Stomach (tissue), 4 donors: ENCODE measurements around the gene CDHR3.

Experiments used
- EP300 ChIP-seq: sonication (generic); formaldehyde crosslinking; IDR thresholded peaks from one replicate; pipeline ENCODE4 v1.6.1; 2017; ENCODE audit warnings: antibody characterized with exemption
- POLR2A ChIP-seq, 4 donors: fragments of 450-650 bp; IDR thresholded peaks; one replicate each; pipeline ENCODE4 v1.6.1; 2016; ENCODE audit warnings: antibody characterized with exemption in 4 of 4, control low read depth in 2 of 4, mild to moderate bottlenecking in 1 of 4, moderate library complexity in 1 of 4
- POLR2AphosphoS5 ChIP-seq, 3 donors: sonication (generic); formaldehyde crosslinking; IDR thresholded peaks; one replicate each; pipeline ENCODE4 v1.6.1; 2016; ENCODE audit warnings: antibody characterized with exemption in 3 of 3
- TF ChIP-seq, protein P1 (sequence below), 7 experiments: fragments of 450-650 bp in 4 of 7; fragments of 200-600 bp in 3 of 7; sonication (generic) in 3 of 7; IDR thresholded peaks; one replicate each; pipeline ENCODE4 v1.5.1; 2016 to 2019; ENCODE audit warnings: antibody characterized with exemption in 7 of 7, control low read depth in 2 of 7, mild to moderate bottlenecking in 1 of 7

DNA sequence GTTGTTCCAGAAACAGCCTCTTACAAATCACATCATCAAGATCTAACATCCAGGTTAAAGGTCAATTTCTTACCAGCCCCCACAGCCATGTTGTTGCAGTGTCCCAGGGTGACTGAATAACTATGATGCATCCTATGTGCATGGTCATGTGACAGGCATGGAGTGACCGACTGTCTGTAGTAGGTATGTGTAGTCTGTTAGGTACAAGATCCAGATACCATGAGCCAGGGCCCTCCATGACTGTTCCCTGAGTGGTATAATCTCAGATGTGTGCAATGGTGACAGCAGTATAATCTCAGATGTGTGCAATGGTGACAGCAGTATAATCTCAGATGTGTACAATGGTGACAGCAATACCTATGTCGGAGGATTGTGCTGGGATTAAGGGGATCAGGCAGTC lies 8.8 kb downstream of the CDHR3 start:
- TF ChIP-seq EP300 (no peak), POLR2A (IDR thresholded peaks at IDR 0.05) (no peak), POLR2AphosphoS5 (IDR thresholded peaks at IDR 0.05) (no peak)
- TF ChIP-seq, protein P1, sequence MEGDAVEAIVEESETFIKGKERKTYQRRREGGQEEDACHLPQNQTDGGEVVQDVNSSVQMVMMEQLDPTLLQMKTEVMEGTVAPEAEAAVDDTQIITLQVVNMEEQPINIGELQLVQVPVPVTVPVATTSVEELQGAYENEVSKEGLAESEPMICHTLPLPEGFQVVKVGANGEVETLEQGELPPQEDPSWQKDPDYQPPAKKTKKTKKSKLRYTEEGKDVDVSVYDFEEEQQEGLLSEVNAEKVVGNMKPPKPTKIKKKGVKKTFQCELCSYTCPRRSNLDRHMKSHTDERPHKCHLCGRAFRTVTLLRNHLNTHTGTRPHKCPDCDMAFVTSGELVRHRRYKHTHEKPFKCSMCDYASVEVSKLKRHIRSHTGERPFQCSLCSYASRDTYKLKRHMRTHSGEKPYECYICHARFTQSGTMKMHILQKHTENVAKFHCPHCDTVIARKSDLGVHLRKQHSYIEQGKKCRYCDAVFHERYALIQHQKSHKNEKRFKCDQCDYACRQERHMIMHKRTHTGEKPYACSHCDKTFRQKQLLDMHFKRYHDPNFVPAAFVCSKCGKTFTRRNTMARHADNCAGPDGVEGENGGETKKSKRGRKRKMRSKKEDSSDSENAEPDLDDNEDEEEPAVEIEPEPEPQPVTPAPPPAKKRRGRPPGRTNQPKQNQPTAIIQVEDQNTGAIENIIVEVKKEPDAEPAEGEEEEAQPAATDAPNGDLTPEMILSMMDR (IDR thresholded peaks at IDR 0.05): no peak
